ENCODE measurements around the gene KIF4A.
"Not testable (repeated sequence)": the region's sequence is repeated elsewhere in the genome, so short reads cannot be mapped to it uniquely, and the experiment has no call there.

Gene KIF4A

GRCh38 chrX:70289168-70289792 lies 624 bp upstream of the KIF4A start:
- DNase-seq: no peak

- DNase-seq: no peak
Observed at GRCh38 chrX:70292788-70293187, 2.9 kb downstream of the KIF4A start.

DNA sequence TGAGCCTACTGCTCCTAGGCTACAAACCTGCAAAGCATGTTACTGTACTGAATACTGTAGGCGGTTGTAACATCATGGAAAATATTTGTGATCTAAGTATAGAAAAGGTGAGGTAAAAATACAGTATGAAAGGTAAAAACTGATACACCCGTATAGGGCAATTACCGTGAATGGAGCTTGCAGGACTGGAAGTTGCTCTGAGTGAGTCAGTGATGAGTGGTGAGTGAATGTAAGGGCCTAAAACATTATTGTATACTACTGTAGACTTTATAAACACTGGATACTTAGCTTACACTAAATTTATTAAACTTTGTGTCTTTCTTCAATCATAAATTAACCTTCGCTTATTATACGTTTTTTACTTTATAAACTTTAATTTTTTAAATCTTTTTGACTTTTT lies 3.7 kb downstream of the KIF4A start:
- no peak for DNase-seq

DNA sequence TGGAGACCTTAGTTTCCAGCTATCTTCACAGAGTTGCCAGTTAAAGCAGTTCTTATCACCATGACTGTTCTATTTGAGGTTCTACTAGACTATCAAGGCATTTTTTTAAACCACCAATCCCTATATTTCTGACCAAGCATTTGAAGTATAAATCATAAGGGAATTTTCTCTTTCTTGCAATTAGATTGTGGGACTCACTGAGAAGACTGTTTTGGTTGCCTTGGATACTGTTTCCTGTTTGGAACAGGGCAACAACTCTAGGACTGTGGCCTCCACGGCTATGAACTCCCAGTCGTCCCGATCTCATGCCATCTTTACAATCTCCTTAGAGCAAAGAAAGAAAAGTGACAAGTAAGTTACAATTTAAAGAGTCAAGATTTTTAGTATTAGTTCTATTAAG lies 11.8 kb downstream of the KIF4A start:
- DNase-seq: no peak

- DNase-seq: no peak
Observed at GRCh38 chrX:70313503-70313902, 23.6 kb downstream of the KIF4A start.

DNA sequence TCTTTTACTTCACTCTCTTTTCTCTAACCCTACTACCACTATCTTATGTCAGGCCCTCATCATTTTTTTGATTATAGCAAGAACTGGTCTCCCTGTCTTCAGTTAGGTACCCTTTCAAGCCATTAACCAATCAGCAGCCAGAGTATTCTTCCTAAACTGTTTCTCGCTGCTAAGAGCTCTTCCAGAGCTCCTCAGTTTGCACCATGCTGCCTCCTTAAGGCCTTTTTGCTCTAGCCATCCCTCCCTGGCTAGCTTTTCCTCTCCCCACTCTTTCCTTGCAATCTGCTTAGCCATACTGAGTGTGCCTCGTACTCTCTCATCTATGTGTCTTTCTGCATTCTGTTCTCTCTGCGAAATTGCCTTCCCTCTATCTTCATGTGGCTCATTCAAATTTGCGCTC lies 32.9 kb downstream of the KIF4A start:
- no peak for DNase-seq

DNA sequence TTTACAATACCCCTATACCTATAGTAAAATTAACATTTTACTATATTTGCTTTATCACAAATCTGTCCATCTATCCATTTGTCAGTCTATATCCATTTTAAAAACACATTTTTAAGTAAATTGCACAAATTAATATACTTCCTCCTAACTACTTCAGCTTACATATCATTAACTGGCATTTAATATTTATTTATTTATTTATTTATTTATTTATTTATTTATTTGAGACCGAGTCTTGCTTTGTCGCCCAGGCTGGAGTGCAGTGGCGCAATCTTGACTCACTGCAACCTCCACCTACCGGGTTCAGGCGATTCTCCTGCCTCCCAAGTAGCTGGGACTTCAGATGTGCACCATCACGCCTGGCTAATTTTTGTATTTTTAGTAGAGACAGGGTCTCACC lies 33.7 kb downstream of the KIF4A start:
- DNase-seq: not testable (repeated sequence)

GRCh38 chrX:70324326-70324725 lies 34.4 kb downstream of the KIF4A start:
- DNase-seq: no peak

DNA sequence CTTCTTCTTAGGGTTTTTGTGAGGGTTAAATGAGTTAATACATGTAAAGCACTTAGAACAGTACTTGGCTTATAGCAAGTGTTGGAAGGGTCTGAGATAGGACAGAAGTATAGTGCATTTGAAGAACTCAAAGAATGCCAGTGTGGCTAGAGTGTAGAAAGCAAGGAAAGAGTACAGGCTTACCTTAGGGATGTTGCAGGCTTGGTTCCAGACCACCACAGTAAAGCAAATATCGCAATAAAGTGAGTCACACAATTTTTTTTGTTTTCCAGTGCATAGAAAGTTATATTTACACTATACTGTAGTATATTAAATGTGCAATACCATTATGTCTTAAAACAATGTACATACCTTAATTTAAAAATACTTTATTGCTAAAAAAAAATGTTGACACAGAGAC lies 41.3 kb downstream of the KIF4A start:
- DNase-seq: no peak

DNA sequence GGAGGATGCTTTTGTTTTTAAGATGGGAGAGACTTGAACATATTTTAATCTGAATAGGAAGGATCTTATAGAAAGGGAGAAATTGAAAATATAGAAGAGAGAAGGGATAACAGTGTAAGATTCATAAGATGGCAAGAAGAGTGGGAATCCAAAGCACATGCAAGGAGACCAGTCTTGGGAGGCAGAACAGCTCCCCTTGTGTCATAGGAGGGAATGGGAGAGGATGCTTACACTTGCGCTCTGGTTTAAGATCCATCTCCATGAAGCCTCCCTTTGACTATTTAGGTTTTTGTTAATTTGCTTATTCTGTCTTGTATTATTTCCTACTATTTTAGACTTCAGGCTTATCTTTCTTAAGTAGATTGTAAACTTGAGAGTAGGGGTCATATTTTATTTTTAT lies 42.7 kb downstream of the KIF4A start:
- DNase-seq: no peak

- no peak for DNase-seq
Observed at GRCh38 chrX:70336767-70337166, 46.9 kb downstream of the KIF4A start.

DNA sequence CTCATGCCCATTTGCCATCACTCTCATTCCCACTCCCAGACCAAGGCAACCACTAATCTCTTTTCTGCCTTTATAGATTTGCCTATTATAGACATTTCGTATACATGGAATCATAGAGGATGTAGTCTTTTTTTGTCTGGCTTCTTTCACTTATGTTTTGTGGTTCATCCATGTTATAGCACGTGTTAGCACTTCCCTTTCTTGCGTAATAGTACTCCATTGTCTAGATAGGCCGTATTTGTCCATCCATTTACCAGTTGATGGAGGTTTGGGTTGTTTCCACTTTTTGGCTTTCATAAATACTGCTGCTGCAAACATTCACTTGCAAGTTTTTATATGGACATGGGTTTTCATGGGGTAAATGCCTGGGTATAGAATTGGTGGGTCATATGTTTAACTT lies 48.4 kb downstream of the KIF4A start:
- DNase-seq: no peak

DNA sequence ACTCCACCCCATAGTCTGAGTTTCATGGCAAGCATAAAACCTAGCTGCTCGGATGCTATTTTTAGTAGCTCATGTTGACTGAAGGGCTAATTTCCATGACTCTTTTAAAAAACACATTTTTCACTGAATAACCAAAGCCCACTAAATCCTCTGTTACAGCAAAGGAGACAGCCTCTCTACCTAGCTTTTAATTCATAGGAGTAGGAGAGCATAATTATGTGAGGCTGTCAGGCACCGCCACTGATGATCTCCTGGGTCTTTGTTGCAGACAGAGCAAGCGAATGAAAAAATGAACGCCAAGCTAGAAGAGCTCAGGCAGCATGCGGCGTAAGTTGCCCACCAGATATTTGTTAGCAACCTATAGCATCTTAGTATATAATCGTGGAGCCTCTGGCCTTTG lies 53.5 kb downstream of the KIF4A start:
- DNase-seq: no peak

GRCh38 chrX:70346418-70347070 lies 56.6 kb downstream of the KIF4A start:
- DNase-seq: no peak

- not testable (repeated sequence) for DNase-seq
Observed at GRCh38 chrX:70348825-70349224, 58.9 kb downstream of the KIF4A start.

DNA sequence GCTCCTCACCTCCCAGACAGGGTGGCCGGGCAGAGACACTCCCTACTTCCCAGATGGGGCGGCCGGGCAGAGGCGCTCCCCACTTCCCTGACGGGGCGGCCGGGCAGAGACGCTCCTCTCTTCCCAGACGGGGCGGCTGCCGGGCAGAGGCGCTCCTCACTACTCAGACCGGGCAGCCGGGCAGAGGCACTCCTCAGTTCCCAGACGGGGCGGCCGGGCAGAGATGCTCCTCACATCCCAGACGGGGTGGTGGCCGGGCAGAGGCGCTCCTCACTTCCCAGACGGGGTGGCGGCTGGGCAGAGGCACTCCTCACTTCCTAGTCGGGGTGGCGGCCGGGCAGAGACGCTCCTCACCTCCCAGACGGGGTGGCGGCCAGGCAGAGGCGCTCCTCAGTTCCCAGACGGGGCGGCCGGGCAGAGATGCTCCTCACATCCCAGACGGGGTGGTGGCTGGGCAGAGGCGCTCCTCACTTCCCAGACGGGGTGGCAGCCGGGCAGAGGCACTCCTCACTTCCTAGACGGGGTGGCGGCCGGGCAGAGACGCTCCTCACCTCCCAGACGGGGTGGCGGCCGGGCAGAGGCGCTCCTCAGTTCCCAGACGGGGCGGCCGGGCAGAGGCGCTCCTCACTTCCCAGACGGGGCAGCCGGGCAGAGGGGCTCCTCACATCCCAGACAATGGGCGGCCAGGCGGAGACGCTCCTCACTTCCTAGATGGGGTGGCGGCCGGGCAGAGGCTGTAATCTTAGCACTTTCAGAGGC lies 59.6 kb downstream of the KIF4A start:
- not testable (repeated sequence) for DNase-seq

DNA sequence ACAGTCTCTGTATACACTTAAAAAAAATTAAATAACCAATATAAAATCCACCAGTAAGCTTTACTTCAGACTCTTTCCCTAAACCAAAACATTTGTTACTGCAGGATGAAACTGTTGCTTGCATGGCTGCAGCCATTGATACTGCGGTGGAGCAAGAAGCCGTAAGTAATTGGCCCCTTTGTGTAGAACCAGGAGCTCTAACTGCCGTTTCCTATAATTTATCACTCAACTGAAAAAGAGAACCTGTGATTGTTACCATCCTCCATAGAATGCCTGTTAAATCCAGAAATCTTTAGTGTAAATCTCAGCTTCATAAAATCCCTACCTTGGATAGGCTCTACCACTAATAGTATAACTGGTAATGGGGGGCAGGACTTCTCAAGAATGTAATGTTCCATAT lies 62.6 kb downstream of the KIF4A start:
- DNase-seq: no peak

- no peak for DNase-seq
Observed at GRCh38 chrX:70353514-70353913, 63.6 kb downstream of the KIF4A start.

DNA sequence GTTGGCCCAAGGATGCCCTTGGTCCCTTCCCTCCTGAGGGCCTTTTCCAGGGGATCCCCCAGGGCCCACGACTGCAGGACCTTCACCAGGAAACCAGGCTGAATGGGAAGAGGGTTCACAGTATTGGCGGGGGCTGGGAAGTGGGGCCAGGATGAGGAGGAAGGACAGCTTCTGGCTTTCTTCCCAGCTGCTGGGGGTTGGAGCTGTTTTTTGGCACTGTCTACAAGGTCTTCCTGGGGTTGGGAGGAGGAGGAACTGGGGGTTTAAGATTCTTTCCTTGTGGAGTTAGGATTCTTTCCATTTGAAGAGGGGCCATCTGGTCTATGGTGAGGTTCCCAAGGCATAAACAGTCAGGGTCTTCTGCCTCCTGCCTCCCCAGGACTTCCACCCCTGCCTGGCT lies 64.8 kb downstream of the KIF4A start:
- DNase-seq: no peak

DNA sequence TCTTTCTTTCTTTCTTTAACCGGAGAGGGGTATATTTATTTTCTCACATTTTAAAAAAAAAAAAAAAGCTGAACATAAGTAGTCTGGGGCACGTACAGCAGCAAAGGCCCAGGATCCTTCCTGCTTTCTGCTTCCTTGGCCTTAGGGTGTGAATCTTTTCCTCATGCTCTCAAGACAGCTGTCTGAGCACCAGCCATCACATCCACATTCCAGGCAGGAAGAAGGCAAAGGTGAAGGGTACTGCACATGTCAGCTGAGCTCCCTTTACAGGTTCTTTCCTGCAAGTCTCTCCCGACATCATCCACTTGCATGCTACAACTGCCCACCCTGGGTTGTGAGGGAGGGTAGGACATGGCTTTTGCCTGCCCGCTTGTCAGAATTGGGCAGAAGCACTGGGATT lies 69.6 kb downstream of the KIF4A start:
- DNase-seq: no peak

- DNase-seq: no peak
Observed at GRCh38 chrX:70360366-70360765, 70.5 kb downstream of the KIF4A start.

DNA sequence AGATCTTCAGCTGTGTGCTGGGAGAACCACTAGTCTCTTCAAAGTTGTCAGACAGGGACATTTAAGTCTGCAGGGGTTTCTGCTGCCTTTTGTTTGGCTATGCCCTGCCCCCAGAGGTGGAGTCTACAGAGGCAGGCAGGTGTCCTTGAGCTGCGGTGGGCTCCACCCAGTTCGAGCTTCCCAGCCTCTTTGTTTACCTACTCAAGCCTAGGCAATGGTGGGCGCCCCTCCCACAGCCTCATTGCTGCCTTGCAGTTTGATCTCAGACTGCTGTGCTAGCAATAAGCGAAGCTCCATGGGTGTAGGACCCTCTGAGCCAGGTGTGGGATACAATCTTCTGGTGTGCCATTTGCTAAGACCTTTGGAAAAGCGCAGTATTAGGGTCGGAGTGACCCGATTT lies 78.8 kb downstream of the KIF4A start:
- not testable (repeated sequence) for DNase-seq

GRCh38 chrX:70386235-70386634 lies 96.3 kb downstream of the KIF4A start:
- DNase-seq: no peak

DNA sequence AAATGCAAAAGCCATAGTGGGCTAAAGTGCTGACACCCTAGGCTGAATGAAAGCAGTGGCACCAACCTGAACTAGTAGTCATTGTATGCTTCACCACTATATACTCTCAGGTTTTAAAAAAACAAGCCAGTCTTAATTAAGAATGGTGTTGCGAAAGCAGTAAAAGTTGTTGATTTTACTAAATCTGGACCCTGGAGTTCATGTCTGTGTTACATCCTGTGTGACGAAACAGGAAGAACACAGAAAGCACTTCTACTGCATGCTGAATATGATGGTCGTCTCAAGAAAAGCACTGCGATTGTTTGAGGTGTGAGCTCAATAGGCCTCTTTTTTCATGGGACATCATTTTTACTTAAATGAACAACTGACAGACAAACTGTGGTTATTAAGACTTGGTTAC lies 109.0 kb downstream of the KIF4A start:
- no peak for DNase-seq
